ENCODE measurements around the gene LCLAT1. TPM values are rescaled to one million over a fixed set of nuclear protein-coding genes. Genes with fewer than 3 reads are reported as not detected.

LCLAT1 gene
- total RNA-seq, 4 donors from 2014 or later: 25.3 to 55.4 (median 43.1) TPM

DNA sequence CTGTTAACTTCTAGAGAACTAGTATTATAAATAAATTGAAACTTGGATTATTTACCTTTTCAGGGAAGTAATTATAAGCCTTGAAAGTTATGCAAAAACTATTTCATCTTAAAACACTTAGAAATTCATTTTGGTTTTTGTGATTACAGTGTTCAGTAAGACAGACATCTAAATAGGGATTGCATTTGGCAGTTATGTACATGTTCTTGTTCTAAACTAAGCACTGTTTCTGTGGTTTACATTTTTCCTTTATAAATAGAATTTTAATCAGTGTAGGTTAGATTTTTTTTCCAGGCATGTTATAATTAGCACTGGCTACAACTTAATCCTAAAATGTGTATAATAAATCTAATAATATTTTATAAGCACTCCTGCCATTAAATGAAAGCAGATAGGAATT is 35.0 kb downstream of the LCLAT1 start:
- no peak for ATAC-seq
- peaks cover 6 to 81% (median 12%) of the 10 kb centered on the region in 3 donors for H3K4me1 ChIP-seq
- TF ChIP-seq EP300 (IDR thresholded peaks at IDR 0.05) (no peak), POLR2AphosphoS5 (IDR thresholded peaks at IDR 0.05) (no peak), CTCF (IDR thresholded peaks at IDR 0.05) (no peak), POLR2A (IDR thresholded peaks at IDR 0.05) (no peak)
- H3K27me3 ChIP-seq: no peaks in the 10 kb centered on the region
- H3K36me3 ChIP-seq: no peaks in the 10 kb centered on the region
- no peak overlapping the region for H3K4me3 ChIP-seq
- H3K27ac ChIP-seq: peak overlapping the region; percentile 61 to 73 (median 66)
- H3K9me3 ChIP-seq: no peaks in the 10 kb centered on the region

GRCh38 chr2:30484145-30484544 is 37.1 kb downstream of the LCLAT1 start:
- no peak for TF ChIP-seq EP300 (IDR thresholded peaks at IDR 0.05)
- TF ChIP-seq POLR2AphosphoS5 (IDR thresholded peaks at IDR 0.05): no peak
- TF ChIP-seq POLR2A (IDR thresholded peaks at IDR 0.05): no peak
- TF ChIP-seq CTCF (IDR thresholded peaks at IDR 0.05): no peak
- Histone ChIP-seq H3K27me3 (no peaks in the 10 kb centered on the region), H3K9me3 (no peaks in the 10 kb centered on the region), H3K27ac (no peak overlapping the region), H3K36me3 (no peaks in the 10 kb centered on the region), H3K4me1 (peaks cover 10 to 80% (median 12%) of the 10 kb centered on the region in 3 donors), H3K4me3 (no peak overlapping the region)
- 71 to 77% methylated on average over 3 of the region's 3 CpGs for WGBS, 2 donors (ENCODE audit: low coverage in 1 of 2)
- no peak for ATAC-seq

DNA sequence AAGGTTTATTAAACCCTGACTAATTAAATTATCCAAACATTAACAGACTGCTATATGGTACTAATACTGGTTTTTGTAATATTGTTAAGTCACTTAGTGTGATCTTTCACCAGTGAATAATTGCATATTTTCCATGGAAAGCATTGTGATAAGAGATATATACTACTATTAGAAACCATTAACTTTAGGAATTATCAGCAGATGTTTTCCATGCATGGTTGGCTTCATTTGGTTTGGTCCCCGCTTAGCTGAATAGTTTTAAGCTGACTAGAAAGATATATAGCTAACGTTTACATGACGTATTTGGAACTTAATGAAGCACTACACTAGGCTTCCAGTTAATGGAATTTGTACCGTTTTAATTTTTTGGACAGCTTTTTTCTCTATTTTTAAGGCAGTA is 37.9 kb downstream of the LCLAT1 start:
- H3K27me3 ChIP-seq: no peaks in the 10 kb centered on the region
- WGBS, 2 donors (ENCODE audit: low coverage in 1 of 2): 65 to 79% methylated on average over 4 of the region's 4 CpGs
- H3K27ac ChIP-seq: no peak overlapping the region
- H3K4me3 ChIP-seq: no peak overlapping the region
- peaks cover 10 to 73% (median 12%) of the 10 kb centered on the region in 3 donors for H3K4me1 ChIP-seq
- no peaks in the 10 kb centered on the region for H3K36me3 ChIP-seq
- no peaks in the 10 kb centered on the region for H3K9me3 ChIP-seq
- TF ChIP-seq EP300 (IDR thresholded peaks at IDR 0.05) (no peak), CTCF (IDR thresholded peaks at IDR 0.05) (no peak), POLR2A (IDR thresholded peaks at IDR 0.05) (no peak), POLR2AphosphoS5 (IDR thresholded peaks at IDR 0.05) (no peak)
- no peak for ATAC-seq

GRCh38 chr2:30486655-30487054 is 39.6 kb downstream of the LCLAT1 start:
- Histone ChIP-seq H3K27me3 (no peaks in the 10 kb centered on the region), H3K9me3 (no peaks in the 10 kb centered on the region), H3K27ac (no peak overlapping the region), H3K36me3 (no peaks in the 10 kb centered on the region), H3K4me1 (peaks cover 4 to 64% (median 6%) of the 10 kb centered on the region in 3 donors), H3K4me3 (no peak overlapping the region)
- TF ChIP-seq CTCF (IDR thresholded peaks at IDR 0.05) (no peak), POLR2A (IDR thresholded peaks at IDR 0.05) (no peak), POLR2AphosphoS5 (IDR thresholded peaks at IDR 0.05) (no peak), EP300 (IDR thresholded peaks at IDR 0.05) (no peak)
- ATAC-seq: no peak

- Histone ChIP-seq H3K36me3 (no peaks in the 10 kb centered on the region), H3K27ac (peak overlapping the region in 2 of 4 donors; percentile 15 to 35), H3K4me3 (no peak overlapping the region), H3K4me1 (peaks cover 3 to 64% (median 5%) of the 10 kb centered on the region in 3 donors), H3K9me3 (no peaks in the 10 kb centered on the region), H3K27me3 (no peaks in the 10 kb centered on the region)
- TF ChIP-seq POLR2AphosphoS5 (IDR thresholded peaks at IDR 0.05): no peak
- ATAC-seq: no peak
These were observed 40.6 kb downstream of the LCLAT1 start for GRCh38 chr2:30487603-30488002.
